GM10248 (cell line): Measurements from ENCODE around the gene SLC50A1.

ENCODE experiments used
- CTCF ChIA-PET: fragments of 300-600 bp; sonication (Branson Sonifier 250); formaldehyde crosslinking; extraction: SDS; loops from one replicate; lab custom pipeline; 2021; ENCODE audit warnings: antibody characterized with exemption; lab: Yijun Ruan, JAX
- POLR2A ChIA-PET: fragments of 350-650 bp; sonication (Branson Sonifier 250); formaldehyde crosslinking; extraction: SDS; loops from one replicate; lab custom pipeline; 2020; ENCODE audit warnings: antibody characterized with exemption; lab: Yijun Ruan, JAX
- DNase-seq: peaks from one replicate; pipeline ENCODE4 v3.0.0; 2012; ENCODE audit errors: extremely low spot score
- TF ChIP-seq, protein P1 (sequence below): IDR thresholded peaks from 2 replicates; pipeline ENCODE4 v1.5.1; 2012; ENCODE audit warnings: mild to moderate bottlenecking, low read depth; ENCODE audit errors: extremely low read depth, missing control alignments, control extremely low read depth

The SLC50A1 gene

DNA sequence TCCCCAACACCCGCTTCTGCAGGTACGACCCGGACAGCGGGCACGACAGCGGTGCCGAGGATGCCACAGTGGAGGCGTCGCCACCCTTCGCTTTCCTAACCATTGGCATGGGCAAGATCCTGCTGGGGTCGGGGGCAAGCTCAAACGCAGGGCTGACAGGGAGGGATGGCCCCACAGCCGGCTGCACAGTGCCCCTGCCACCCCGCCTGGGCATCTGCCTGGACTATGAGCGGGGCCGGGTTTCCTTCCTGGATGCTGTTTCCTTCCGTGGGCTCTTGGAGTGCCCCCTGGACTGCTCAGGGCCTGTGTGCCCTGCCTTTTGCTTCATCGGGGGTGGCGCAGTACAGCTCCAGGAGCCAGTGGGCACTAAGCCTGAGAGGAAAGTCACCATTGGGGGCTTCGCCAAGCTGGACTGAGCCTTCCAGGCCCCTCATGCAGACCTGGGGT is 48.1 kb downstream of the SLC50A1 start:
- no peak for DNase-seq
- TF ChIP-seq, protein P1, sequence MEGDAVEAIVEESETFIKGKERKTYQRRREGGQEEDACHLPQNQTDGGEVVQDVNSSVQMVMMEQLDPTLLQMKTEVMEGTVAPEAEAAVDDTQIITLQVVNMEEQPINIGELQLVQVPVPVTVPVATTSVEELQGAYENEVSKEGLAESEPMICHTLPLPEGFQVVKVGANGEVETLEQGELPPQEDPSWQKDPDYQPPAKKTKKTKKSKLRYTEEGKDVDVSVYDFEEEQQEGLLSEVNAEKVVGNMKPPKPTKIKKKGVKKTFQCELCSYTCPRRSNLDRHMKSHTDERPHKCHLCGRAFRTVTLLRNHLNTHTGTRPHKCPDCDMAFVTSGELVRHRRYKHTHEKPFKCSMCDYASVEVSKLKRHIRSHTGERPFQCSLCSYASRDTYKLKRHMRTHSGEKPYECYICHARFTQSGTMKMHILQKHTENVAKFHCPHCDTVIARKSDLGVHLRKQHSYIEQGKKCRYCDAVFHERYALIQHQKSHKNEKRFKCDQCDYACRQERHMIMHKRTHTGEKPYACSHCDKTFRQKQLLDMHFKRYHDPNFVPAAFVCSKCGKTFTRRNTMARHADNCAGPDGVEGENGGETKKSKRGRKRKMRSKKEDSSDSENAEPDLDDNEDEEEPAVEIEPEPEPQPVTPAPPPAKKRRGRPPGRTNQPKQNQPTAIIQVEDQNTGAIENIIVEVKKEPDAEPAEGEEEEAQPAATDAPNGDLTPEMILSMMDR, result no peak
- POLR2A ChIA-PET, result no interaction called here
- CTCF ChIA-PET, result interaction anchor here (2.7 to 4.2 kb wide), 4 partner anchors 9 to 92 kb away, joined by 8 to 42 read pairs (median 24); partner anchors contain the start of genes KRTCAP2 and TRIM46

DNA sequence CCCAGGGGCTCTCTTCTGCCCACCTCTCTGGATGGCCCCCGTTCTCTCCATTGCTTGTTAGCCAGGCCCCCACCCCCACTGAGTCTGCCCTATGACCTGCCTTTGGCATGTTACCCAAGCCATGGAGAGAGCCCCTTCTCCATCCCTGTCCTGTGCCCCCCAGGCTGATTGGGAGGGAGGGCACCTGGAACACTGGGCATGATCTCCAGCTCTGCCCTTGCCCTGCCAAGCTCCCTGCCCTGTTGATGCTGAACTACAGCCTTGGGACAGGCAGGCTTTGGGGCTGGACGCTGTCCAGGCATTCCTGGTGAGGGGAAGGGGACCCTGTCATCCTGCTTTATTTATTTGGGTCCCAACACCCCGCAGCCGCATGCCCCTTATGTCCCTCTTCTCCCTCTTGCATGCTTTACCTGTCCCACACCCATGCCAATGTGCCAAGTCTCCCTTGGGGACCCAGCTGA is 48.7 kb downstream of the SLC50A1 start:
- CTCF ChIA-PET, result interaction anchor here (2.7 to 4.2 kb wide), 4 partner anchors 9 to 93 kb away, joined by 8 to 42 read pairs (median 24); partner anchors contain the start of genes KRTCAP2 and TRIM46
- DNase-seq, result no peak
- POLR2A ChIA-PET, result interaction anchor here (0.6 kb wide), 1 partner anchor 19 kb away, joined by 3 read pairs; no protein-coding TSS in a partner anchor
- TF ChIP-seq, protein P1, result no peak

DNA sequence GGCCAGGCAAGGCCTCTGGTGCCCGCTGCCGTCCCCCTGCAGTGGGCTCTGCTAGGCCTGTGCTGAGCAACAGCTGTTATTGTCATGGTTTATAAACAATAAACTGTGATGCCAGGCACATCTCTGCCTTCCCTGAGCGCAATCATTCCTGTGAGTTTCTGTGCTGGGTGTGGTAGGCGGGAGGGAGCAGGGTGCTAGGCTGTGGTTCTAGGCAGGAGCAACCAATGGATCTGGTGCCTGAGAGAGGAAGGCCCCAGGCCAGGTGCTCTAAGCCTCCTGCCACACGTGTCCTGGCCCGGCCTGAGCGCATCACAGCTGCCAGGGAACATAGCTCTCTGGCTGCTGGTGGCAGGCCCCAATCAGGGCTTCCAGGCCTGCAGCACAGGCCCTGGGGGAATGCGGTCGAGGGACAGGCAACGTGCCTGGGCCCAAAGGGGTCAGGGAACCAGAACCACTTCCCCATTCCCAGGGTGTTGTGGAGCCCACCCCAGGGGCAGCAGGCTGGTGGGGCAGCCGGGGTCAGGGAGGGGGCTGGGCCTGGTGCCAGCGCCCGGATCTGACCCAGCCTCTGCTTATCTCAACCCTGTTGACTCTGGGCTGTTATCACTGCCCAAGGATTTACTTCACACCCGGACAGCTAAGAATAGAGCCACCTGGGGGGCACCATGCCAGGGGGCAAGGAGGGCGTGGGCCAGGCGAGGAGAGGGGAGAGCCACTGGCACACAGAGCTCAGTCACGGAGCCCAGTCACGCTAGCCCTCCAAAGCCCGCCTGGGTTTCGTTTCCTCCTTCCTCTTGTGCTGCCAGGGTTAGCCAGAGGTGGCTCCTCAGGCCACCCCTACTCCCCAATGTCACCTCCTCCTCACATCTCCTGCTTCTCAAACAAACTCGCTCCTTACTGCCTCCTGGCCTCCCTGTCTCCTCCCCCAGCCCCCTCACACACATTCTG is 49.5 kb downstream of the SLC50A1 start:
- POLR2A ChIA-PET, result interaction anchor here (0.6 kb wide), 1 partner anchor 20 kb away, joined by 3 read pairs; no protein-coding TSS in a partner anchor
- TF ChIP-seq, protein P1, result no peak
- DNase-seq, result peak; percentile 87
- CTCF ChIA-PET, result interaction anchor here (1.0 to 4.2 kb wide), 9 partner anchors 8 to 94 kb away, joined by 3 to 42 read pairs (median 8); partner anchors contain the start of genes KRTCAP2, THBS3 and TRIM46

DNA sequence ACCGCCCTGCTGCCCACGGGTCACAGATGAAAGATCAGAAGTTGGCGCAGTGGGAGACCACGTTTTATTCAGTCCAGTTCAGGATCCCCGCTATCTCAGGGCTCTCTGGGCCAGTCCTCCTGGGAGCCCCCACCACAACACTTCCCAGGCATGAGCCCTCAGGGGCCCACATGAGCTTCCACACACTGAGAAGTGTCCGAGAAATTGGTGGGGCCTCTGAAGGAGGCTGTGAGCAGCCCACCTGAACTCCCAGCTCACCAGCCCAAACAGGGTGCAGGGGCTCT is 50.1 kb downstream of the SLC50A1 start:
- TF ChIP-seq, protein P1, result no peak
- CTCF ChIA-PET, result interaction anchor here (1.0 to 4.2 kb wide), 9 partner anchors 8 to 94 kb away, joined by 3 to 42 read pairs (median 8); partner anchors contain the start of genes KRTCAP2, THBS3 and TRIM46
- POLR2A ChIA-PET, result interaction anchor here (0.6 kb wide), 1 partner anchor 320 kb away, joined by 5 read pairs; no protein-coding TSS in a partner anchor
- no peak for DNase-seq

DNA sequence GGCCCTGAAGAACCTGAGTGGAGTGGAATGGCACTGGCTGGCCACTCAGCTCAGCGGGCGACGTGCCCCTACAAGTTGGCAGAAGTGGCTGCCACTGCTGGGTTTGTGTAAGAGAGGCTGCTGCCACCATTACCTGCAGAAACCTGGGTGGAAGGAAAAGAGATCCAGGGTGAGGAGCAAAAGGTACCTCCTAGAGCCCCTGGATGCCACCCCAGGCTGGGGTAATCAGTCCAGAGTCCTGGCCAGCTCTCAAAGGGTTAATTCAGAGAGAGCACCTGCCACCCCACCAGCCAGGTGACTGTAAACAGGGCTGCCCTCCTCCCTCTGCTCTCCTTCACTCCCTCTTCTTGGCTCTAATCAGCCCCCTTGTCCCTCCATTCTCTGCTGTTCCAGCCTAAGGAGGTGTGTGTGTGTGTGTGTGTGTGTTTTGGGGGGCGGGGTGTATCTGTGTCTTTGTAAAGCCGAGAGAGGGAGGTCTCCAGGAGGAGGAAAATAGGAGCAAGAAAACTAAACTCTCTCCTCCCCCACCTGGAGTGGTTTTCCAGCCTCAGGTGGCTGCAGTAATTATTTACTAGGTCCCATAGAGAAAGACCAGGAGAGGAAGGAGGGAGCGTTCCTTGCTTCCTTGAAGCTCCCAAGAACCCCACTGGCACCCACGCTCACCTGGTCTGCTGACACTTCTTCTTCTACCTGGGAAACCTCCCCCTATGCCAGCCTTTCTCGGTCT is 50.6 kb downstream of the SLC50A1 start:
- TF ChIP-seq, protein P1, result no peak
- ChIA-PET CTCF (interaction anchor here (1.1 to 4.2 kb wide), 9 partner anchors 8 to 95 kb away, joined by 3 to 42 read pairs (median 8); partner anchors contain the start of genes KRTCAP2, THBS3 and TRIM46), POLR2A (interaction anchor here (0.6 kb wide), 1 partner anchor 321 kb away, joined by 5 read pairs; no protein-coding TSS in a partner anchor)
- DNase-seq, result no peak
